Stimulated activated CD8-positive, alpha-beta memory T cell treated with anti-CD3 and anti-CD28 coated beads, Interleukin-12 subunit alpha, Interleukin-12 subunit beta, amount 100 ng/mL, for 24 hours (primary cell): Measurements from ENCODE around the gene UBE2I.

Source experiments
- DNase-seq: peaks from one replicate; pipeline ENCODE4 v3.0.0-alpha.2; 2020; ENCODE audit errors: extremely low read depth

The UBE2I gene

DNA sequence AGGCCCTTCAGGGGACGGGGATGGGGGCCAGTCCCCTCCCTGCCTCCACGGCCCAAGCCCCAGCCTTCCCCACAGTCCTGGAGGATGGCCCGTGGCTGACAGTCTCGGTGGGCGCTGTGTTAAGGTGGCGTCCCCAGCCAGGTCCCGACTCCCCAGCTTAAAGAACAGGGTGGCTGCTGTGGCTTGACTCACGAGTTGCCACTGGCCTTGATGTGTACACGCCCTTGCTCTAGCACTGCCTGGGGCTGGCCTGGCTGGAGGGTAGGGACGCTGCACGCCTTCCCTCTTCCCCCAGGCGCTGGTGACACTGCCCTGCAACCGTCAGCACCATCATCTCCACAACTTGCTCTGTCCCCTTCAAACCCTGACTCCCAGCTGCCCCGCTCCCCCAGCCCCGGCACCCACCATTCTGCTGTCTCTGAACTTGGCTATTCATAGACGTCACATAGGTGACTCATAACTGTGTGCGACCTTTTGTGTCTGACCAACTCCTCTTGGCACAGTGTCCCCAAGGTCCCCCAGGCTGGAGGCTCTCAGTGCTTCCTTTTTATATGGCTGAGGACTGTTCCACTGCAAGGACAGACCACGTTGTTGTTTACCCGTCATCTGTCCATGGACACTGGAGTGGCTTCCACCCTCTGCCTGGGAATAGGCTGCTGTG is 48.6 kb downstream of the UBE2I start:
- no peak for DNase-seq

DNA sequence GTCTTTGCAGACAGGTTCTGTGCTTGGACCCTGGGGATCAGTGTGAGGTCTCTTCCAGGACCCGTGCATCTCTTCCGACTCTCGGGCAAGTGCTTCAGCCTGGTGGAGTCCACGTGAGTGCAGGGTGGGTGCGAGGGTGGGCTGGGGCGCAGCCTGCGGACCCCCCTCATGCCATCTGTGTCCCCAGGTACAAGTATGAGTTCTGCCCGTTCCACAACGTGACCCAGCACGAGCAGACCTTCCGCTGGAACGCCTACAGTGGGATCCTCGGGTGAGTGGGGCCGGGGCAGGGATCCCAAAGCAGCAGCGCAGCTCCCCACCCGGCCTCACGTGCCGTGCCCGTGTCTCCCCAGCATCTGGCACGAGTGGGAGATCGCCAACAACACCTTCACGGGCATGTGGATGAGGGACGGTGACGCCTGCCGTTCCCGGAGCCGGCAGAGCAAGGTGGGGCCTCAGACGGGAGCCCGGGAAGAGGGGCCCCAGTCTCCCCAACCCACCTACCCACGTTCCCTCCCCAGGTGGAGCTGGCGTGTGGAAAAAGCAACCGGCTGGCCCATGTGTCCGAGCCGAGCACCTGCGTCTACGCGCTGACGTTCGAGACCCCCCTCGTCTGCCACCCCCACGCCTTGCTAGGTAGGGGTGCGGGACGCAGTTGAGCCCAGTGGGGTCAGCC is 52.4 kb downstream of the UBE2I start:
- DNase-seq, result no peak

DNA sequence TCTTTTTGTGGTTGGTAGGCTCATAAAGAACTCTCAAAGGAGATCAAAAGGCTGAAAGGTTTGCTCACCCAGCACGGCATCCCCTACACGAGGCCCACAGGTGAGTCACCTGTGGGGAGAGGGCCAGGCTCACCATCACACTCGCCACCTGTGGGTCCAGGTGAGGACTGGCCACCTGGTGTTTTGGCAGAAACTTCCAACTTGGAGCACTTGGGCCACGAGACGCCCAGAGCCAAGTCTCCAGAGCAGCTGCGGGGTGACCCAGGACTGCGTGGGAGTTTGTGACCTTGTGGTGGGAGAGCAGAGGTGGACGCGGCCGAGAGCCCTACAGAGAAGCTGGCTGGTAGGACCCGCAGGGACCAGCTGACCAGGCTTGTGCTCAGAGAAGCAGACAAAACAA is 53.4 kb downstream of the UBE2I start:
- no peak for DNase-seq

DNA sequence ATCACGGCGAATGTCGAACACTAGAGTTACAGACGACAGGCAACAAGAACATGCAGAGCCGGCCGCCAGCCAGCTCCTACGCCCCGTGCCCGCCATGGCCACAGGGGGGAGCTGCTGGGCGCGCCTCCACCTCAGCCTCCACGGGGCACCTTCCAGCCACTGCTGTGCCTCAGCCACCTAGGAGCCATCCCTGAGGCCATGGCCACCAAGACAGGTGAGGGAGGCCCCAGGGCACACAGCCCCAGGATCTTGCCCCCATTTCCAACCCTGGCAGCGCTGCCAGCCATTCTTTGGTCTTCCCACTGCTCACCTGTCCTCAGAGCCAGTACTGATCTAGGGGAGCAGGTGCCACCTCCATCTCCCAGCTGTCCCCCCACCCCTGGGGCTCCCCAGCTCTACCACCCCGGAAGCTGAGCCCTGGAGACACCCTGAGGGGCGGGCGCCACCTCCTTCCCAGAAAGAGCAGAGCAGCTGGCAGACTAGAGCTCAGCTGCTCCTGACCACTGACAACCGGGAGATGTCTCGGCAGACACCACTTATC is 54.1 kb downstream of the UBE2I start:
- no peak for DNase-seq

DNA sequence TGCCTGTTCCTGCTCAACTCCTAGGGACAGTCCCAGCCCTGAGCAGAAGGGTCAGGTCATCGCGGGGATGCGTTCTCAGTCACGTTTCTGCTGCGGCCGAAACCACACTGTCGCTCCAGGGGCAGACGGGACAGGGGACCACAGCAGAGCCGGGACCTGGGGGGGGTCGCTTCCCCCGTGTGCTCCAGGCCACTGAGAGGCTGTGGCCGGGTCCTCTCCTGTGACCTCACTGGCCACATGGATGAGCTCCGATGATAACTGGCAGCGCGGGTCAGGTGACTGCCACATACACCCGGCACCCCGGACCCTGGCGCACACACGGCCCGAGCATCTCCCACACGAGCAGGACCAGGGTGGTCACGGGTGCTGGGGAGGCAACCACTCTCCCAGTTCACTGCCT is 55.1 kb downstream of the UBE2I start:
- no peak for DNase-seq

DNA sequence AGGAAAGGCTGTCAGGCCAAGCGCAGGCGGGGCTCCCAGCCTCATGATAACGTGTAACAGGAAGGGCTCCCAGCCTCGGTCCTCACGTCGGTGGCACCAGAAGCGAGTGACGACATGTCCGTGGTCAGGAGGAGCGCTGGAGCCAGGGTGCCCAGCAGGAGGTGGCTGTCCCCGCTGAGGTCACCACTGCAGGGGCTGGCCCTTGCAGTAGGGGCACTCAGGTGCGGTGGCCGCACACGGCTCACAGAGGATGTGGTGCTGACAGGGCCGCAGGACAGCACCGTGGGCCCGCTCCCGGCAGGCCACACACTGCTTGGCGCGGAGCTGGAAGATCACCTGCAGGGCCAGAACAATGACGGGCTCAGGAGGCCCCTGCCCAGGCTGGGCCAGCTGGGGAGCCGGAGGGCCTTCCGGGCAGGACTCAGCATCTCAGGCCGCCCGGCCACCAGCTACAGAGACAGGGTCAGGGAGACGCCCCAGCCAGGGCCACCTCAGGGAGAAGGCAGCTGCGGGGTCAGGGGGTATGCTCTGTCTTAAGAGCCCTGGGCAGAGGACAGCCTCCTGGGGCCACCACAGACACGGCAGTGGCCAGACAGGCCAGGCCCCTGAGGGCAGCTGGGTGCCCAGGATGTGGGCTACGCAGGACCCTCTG is 56.8 kb downstream of the UBE2I start:
- DNase-seq, result no peak

DNA sequence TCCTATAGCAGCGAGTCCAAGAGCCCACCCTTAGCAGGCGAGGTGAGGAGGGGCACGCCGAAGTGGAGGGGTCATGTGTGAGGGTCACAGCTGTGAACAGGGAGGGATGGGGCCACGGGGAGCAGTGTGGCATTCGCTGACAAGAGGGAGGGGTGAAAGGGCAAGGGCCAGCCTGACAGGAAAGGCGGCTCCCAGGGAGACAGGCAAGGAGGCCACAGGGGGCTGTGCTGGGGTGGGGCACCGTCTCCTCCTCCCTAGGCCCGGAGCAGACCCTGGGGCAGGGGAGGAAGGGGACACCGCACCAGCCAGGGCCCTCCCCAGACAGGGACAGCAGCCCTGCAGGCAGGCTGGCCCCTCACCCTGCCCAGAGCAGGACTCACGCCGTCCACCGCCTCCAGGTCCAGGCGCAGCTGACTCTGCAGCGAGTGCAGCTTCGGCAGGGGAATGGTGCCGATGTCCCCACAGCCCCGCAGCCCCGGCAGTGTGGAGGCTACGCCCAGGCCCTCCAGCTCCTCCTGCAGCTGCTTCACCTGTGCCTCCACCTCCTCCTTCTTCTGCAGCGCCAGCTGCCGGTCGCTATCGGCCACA is 57.4 kb downstream of the UBE2I start:
- no peak for DNase-seq

DNA sequence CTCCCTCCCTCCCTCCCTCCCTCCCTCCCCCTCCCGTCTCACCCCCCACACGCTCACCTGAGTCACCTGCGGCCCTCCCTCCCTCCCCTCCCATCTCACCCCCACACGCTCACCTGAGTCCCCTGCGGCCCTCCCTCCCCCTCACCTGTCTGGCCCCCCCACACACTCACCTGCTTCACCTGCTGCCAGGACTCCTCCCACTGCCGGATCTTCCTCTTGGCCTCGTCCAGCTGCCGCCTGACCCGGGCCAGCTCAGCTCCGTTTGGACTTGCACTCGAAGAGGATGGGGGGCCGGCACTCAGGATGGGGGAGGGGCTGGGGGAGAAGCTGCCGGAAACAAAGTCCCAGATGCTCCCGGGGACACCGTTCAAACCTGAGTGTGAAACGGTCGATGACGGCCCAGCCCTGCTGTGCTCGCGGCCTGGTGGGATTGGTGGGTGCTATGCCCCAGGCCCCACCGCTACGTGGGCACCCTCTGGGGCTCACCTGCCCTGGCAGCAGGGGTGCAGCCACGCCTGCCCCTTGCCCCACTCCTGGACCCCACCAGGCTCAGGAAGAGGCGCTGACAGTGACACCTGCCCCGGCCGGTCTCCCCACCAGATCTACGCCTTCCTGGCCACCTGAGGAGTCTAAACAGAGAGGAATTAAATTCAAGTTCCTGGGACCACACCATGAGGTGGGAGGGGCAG is 58.2 kb downstream of the UBE2I start:
- DNase-seq, result no peak

DNA sequence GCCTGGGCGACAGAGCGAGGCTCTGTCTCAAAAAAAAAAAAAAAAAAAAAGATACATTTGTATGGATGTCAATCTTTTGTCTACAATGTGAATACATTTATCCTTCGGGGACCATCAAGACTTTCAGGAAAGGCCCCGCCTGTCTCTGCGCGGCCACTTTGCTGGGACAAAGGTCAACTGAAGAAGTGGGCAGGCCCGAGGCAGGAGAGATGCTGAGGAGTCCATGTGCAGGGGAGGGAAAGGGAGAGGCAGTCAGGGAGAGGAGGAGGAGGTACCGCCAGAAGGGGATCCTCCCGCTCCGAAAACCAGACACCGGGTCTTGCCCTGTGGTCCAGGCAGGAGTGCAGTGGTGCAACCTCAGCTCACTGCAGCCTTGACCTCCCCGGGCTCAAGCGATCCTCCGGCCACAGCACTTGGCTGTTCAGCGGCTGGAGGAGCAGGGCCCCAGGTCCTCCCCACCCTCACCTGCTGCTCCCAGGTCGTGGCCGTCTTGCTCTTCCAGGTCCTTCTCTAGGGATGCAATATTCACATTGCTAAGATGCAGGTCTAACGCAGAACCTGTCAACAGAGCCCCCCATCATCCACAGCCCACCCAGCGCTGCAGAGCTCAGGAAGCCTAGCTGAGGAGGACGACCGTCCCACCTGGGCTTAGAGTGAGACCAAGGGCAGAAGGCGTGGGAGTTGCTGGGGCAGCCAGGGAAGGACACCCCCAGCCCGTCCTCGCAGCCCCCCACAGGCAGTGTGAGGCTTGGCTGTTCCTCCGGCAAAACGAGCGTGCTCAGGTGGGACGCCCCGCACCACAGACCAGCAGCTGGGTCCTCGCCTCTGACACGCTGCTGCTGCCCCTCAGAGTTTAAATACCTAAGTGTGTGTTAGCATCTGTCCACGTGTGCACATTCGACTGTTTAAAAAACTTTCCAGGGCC is 61.9 kb downstream of the UBE2I start:
- DNase-seq, result no peak

DNA sequence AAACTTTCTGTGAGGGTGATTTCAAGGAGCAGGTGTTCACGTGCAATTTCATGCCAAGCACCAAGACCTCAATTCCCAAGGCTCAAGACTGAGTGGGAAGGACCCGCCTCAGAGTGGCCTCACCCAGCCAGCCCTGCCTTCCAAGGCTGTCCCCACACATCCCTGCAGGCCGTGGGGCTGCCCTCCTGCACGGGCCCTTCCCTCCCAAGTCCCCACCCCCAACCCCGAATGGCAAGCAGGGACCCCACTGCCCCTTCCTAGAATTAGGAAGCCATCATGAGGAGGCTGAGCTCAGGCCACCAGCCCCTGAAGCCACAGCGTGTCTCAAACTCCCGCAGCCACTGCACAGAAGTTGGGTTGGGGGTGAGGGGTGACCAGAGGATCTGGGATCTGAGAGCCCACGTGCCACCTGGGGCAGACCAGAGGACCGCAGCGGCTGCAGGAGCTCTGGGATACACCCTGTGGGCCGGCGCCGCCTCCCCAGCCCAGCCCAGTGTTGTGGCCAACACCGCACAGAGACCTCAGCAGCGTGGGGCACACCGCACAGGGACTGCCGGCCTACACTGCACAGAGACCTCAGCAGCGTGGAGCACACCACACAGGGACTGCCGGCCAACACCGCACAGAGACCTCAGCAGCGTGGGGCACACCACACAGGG is 63.0 kb downstream of the UBE2I start:
- DNase-seq, result no peak

DNA sequence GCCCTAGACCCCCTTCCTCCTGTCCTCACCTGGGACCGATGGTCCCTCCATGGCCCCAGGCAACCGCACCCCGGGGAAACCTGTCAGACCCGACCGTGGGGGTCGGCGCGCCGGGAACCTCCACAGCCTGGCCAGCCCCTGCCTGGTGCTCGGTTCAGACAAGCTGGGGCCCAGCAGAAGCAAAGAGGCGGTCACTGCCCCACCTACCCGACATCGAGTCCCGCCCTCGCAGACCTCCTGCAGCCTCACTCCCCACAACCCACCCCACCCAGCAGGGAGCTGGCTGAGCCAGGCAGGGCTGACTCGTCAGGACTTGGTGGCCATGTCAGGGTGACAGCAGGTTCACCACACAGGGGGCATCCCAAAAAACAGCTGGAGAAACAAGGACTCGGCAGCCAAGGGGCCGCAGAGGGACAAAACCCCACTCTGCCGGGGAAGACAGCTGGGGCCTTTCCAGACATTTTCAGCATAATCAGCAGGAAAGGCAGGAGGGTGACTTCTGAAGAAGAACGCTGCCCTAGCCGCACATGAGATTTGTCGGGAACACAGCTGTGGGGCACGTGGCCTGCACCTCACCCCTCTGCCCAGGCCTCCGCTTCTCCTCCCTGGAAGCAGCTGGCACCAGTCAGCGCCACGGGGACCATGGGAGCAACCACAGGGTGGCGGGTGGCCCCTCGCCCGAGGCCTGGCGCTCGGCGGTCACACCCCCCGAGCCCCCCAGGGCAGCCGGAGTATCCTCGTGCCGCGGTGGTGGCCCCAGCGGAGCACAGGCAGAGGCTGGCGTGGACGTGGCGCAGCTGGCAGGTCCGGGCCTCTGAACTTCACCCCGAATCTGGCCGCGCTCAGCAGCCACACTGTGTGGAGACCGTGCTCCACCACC is 65.2 kb downstream of the UBE2I start:
- DNase-seq, result no peak

DNA sequence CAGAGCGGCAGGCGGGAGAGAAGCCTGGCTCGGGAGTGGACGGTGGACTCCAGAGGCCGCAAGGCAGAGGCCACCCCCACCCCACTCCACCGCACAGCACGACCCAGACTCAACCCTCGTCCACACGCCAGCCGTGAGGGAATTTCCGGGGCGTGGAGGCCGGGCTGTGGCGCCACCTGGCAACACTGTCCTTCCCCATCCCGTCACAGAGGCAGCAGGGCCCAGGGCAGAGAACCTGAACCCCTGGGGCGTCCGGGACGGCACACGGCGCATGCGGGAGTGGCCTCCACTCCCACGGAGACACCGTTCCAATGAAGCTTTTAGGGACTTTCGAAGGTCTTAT is 65.8 kb downstream of the UBE2I start:
- DNase-seq, result no peak

DNA sequence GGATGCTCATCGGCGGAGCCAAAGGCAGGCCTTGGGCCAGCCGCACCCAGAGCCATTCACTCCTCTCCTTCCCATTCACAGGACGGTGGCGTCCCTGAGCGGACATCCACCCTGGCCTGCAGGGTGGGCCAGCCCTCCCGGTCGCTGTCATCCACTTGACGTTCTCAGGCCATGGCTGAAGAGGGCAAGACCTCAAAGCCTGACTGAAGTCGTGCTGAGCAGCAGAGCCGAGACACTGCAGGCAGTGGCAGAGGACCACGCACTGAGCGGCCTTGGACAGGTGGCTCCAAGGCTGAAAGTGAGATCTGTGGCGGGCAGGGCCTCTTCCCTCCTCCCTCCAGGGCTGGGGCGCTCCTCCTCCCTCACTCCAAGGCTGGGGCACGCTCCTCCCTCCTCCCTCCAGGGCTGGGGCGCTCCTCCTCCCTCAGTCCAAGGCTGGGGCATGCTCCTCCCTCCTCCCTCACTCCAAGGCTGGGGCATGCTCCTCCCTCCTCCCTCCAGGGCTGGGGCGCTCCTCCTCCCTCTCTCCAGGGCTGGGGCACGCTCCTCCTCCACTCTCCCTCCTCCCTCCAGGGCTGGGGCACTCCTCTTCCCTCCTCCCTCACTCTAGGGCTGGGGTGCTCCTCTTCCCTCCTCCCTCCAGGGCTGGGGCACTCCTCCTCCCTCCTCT is 66.4 kb downstream of the UBE2I start:
- no peak for DNase-seq
